Hepatocyte (in vitro differentiated cells): Measurements from ENCODE around the gene ARL8B.
"Not testable (repeated sequence)": the region's sequence is repeated elsewhere in the genome, so short reads cannot be mapped to it uniquely, and the experiment has no call there.

Experiments used
- CTCF ChIP-seq: fragments of 200-600 bp; sonication (generic); IDR thresholded peaks from 2 replicates; pipeline ENCODE4 v1.5.1; 2016; ENCODE audit warnings: antibody characterized with exemption, mild to moderate bottlenecking; ENCODE audit not compliant: poor library complexity
- EZH2 ChIP-seq: fragments of 200-600 bp; sonication (generic); IDR thresholded peaks from 2 replicates; pipeline ENCODE4 v1.6.1; 2016; ENCODE audit warnings: antibody characterized with exemption, mild to moderate bottlenecking, borderline replicate concordance
- EZH2phosphoT487 ChIP-seq: fragments of 200-600 bp; sonication (generic); IDR thresholded peaks from one replicate; pipeline ENCODE4 v1.6.1; 2018; ENCODE audit warnings: antibody characterized with exemption, mild to moderate bottlenecking, low read depth, moderate library complexity; ENCODE audit not compliant: unreplicated experiment, severe bottlenecking

- TF ChIP-seq CTCF, EZH2, EZH2phosphoT487: not testable (repeated sequence)
These were observed 15.7 kb upstream of the ARL8B start for GRCh38 chr3:5106371-5106770.
